ENCODE measurements around the gene COL25A1.

DNA sequence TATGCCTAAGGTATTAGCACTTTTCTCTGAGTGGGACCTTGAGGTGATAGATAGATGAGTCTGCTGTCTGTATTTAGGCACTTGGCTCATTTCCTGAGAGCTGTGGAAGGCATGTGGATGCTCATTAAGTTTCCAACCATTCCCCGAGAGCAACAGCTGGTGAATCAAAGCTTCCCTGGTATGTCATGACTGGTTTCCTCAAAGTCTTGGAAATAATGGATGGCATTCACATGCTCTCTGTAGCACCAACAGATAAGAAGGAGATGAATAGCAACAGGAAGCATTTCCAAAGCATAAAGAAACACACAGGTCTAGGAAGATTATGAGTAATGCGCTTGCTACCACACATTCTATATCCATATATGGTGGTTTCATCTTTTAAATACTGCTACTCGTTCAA is 421.3 kb downstream of the COL25A1 start:
- TF ChIP-seq, protein P1, sequence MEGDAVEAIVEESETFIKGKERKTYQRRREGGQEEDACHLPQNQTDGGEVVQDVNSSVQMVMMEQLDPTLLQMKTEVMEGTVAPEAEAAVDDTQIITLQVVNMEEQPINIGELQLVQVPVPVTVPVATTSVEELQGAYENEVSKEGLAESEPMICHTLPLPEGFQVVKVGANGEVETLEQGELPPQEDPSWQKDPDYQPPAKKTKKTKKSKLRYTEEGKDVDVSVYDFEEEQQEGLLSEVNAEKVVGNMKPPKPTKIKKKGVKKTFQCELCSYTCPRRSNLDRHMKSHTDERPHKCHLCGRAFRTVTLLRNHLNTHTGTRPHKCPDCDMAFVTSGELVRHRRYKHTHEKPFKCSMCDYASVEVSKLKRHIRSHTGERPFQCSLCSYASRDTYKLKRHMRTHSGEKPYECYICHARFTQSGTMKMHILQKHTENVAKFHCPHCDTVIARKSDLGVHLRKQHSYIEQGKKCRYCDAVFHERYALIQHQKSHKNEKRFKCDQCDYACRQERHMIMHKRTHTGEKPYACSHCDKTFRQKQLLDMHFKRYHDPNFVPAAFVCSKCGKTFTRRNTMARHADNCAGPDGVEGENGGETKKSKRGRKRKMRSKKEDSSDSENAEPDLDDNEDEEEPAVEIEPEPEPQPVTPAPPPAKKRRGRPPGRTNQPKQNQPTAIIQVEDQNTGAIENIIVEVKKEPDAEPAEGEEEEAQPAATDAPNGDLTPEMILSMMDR (conservative IDR thresholded peaks at IDR 0.05; ENCODE audit: low read depth, low read length), result no peak
- TF ChIP-seq EZH2 (IDR thresholded peaks at IDR 0.05; ENCODE audit: borderline replicate concordance, low read depth, low read length, poor library complexity, severe bottlenecking), result no peak
